GM20431 (cell line): Measurements from ENCODE around the gene ZCCHC18.
"Not testable (repeated sequence)": the region's sequence is repeated elsewhere in the genome, so short reads cannot be mapped to it uniquely, and the experiment has no call there.

ENCODE experiments used
- in situ Hi-C: fragments of 300-500 bp; cut with MseI, MboI; formaldehyde crosslinking; loops from one replicate; pipeline ENCODE4 v1.15.0; 2020; ENCODE audit warnings: low sequenced_read_pairs; ENCODE audit not compliant: unreplicated experiment

The ZCCHC18 gene

GRCh38 chrX:104112326-104112951, at the start of gene ZCCHC18:
ZCCHC18 (plus strand) TSS chrX:104112523; CDS start chrX:104114112, 1,589 bp downstream.
- in situ Hi-C loops, result no loop called here

GRCh38 chrX:104062636-104063035, 49.7 kb upstream of the ZCCHC18 start:
- in situ Hi-C loops, result not testable (repeated sequence)

GRCh38 chrX:104075778-104076445, 36.4 kb upstream of the ZCCHC18 start, which contains the start of gene TMSB15C:
TMSB15C (minus strand) TSS chrX:104076236.
- in situ Hi-C loops, result not testable (repeated sequence)

- in situ Hi-C loops, result not testable (repeated sequence)
Observed at GRCh38 chrX:104077854-104078253, 34.5 kb upstream of the ZCCHC18 start.

- in situ Hi-C loops, result no loop called here
Observed at GRCh38 chrX:104084063-104084462, 28.3 kb upstream of the ZCCHC18 start.

- in situ Hi-C loops, result no loop called here
Observed at GRCh38 chrX:104084534-104085277, 27.6 kb upstream of the ZCCHC18 start.

- in situ Hi-C loops, result no loop called here
Observed at GRCh38 chrX:104085477-104085876, 26.8 kb upstream of the ZCCHC18 start.

- in situ Hi-C loops, result no loop called here
Observed at GRCh38 chrX:104085919-104086318, 26.4 kb upstream of the ZCCHC18 start.

- in situ Hi-C loops, result no loop called here
Observed at GRCh38 chrX:104098151-104098808, 14.0 kb upstream of the ZCCHC18 start.

GRCh38 chrX:104098919-104099318, 13.4 kb upstream of the ZCCHC18 start:
- in situ Hi-C loops, result no loop called here

- in situ Hi-C loops, result no loop called here
Observed at GRCh38 chrX:104104676-104105075, 7.6 kb upstream of the ZCCHC18 start.

- in situ Hi-C loops, result no loop called here
Observed at GRCh38 chrX:104105330-104106262, 6.7 kb upstream of the ZCCHC18 start.

GRCh38 chrX:104108955-104109354, 3.4 kb upstream of the ZCCHC18 start:
- in situ Hi-C loops, result no loop called here

- in situ Hi-C loops, result not testable (repeated sequence)
Observed at GRCh38 chrX:104110491-104111240, 1.7 kb upstream of the ZCCHC18 start.

- in situ Hi-C loops, result no loop called here
Observed at GRCh38 chrX:104113222-104113965, 1.1 kb downstream of the ZCCHC18 start.

GRCh38 chrX:104117759-104118158, 5.4 kb downstream of the ZCCHC18 start:
- in situ Hi-C loops, result no loop called here

GRCh38 chrX:104118765-104119164, 6.4 kb downstream of the ZCCHC18 start:
- in situ Hi-C loops, result no loop called here

GRCh38 chrX:104122829-104123228, 10.5 kb downstream of the ZCCHC18 start:
- in situ Hi-C loops, result no loop called here
